Liver (tissue), 3 donors: ENCODE measurements around the gene ENHO.

Experiments used
- EGR1 ChIP-seq, 2 donors: IDR thresholded peaks; 2 replicates each; pipeline ENCODE4 v1.6.1; 2016 to 2018; ENCODE audit warnings: antibody characterized with exemption in 2 of 2, low read depth in 2 of 2
- FOXA1 ChIP-seq: IDR thresholded peaks from 2 replicates; pipeline ENCODE4 v1.6.1; 2016; ENCODE audit warnings: antibody characterized with exemption
- GABPA ChIP-seq, 2 donors: IDR thresholded peaks in 1 of 2; conservative IDR thresholded peaks in 1 of 2; 2 replicates each; pipeline ENCODE4 v1.6.1; 2016; ENCODE audit warnings: antibody characterized with exemption in 2 of 2, mild to moderate bottlenecking in 1 of 2, moderate library complexity in 1 of 2
- HNF4A ChIP-seq, 2 donors: conservative IDR thresholded peaks; 2 replicates each; pipeline ENCODE4 v1.6.1; 2016; ENCODE audit warnings: antibody characterized with exemption in 2 of 2, mild to moderate bottlenecking in 2 of 2
- HNF4G ChIP-seq: IDR thresholded peaks from 2 replicates; pipeline ENCODE4 v1.6.1; 2016; ENCODE audit warnings: antibody characterized with exemption
- RAD21 ChIP-seq, 2 donors: IDR thresholded peaks; 2 replicates each; pipeline ENCODE4 v1.6.1; 2016; ENCODE audit warnings: antibody characterized with exemption in 2 of 2, mild to moderate bottlenecking in 2 of 2
- TAF1 ChIP-seq: conservative IDR thresholded peaks from 2 replicates; pipeline ENCODE4 v1.6.1; 2016; ENCODE audit warnings: antibody characterized with exemption, mild to moderate bottlenecking
- YY1 ChIP-seq: IDR thresholded peaks from 2 replicates; pipeline ENCODE4 v1.6.1; 2016; ENCODE audit warnings: antibody characterized with exemption, mild to moderate bottlenecking
- TF ChIP-seq, protein P1 (sequence below): fragments of 150-350 bp; IDR thresholded peaks from 2 replicates; pipeline ENCODE4 v1.5.1; 2017; ENCODE audit warnings: improper control_type of control experiment, low read depth, low read length; ENCODE audit not compliant: missing input control
- TF ChIP-seq, protein P2 (sequence below): IDR thresholded peaks from 2 replicates; pipeline ENCODE4 v1.6.1; 2016; ENCODE audit warnings: antibody characterized with exemption
- TF ChIP-seq, protein P3 (sequence below): IDR thresholded peaks from 2 replicates; pipeline ENCODE4 v1.6.1; 2016; ENCODE audit warnings: antibody characterized with exemption
- donor health status: healthy.
- donor health status: healthy.

DNA sequence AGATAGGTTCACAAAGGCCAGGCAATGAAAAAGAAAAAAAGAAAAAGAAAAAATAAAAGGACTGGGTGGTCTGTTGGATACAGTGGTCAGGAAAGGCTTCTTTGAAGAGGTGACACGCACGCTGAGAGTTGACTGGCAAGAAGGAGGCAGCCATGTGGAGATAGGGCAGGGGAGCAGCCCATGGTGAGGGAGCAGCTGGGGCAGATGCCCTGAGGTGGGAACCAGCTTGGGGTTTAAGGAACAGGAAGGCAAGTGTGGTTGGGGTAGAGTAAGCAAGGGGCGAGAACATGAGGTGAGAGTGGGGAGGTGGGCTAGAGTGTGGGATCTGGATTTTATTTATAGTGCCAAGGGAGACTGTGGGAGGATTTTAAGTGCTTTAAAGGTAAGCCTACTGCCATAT, 6.8 kb downstream of the ENHO start:
- TF ChIP-seq TAF1: no peak
- no peak for TF ChIP-seq HNF4G
- TF ChIP-seq, protein P1, sequence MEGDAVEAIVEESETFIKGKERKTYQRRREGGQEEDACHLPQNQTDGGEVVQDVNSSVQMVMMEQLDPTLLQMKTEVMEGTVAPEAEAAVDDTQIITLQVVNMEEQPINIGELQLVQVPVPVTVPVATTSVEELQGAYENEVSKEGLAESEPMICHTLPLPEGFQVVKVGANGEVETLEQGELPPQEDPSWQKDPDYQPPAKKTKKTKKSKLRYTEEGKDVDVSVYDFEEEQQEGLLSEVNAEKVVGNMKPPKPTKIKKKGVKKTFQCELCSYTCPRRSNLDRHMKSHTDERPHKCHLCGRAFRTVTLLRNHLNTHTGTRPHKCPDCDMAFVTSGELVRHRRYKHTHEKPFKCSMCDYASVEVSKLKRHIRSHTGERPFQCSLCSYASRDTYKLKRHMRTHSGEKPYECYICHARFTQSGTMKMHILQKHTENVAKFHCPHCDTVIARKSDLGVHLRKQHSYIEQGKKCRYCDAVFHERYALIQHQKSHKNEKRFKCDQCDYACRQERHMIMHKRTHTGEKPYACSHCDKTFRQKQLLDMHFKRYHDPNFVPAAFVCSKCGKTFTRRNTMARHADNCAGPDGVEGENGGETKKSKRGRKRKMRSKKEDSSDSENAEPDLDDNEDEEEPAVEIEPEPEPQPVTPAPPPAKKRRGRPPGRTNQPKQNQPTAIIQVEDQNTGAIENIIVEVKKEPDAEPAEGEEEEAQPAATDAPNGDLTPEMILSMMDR: no peak
- no peak for TF ChIP-seq YY1
- TF ChIP-seq EGR1 (IDR thresholded peaks at IDR 0.05; ENCODE audit: low read depth in 2 of 2): no peak
- TF ChIP-seq, protein P2, sequence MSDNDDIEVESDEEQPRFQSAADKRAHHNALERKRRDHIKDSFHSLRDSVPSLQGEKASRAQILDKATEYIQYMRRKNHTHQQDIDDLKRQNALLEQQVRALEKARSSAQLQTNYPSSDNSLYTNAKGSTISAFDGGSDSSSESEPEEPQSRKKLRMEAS: no peak
- no peak for TF ChIP-seq RAD21 (IDR thresholded peaks at IDR 0.05)
- no peak for TF ChIP-seq HNF4A (conservative IDR thresholded peaks at IDR 0.05)
- no peak for TF ChIP-seq GABPA (IDR thresholded peaks at IDR 0.05 in 1 of 2, conservative IDR thresholded peaks at IDR 0.05 in 1 of 2)
- TF ChIP-seq, protein P3, sequence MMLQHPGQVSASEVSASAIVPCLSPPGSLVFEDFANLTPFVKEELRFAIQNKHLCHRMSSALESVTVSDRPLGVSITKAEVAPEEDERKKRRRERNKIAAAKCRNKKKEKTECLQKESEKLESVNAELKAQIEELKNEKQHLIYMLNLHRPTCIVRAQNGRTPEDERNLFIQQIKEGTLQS: no peak
- TF ChIP-seq FOXA1: no peak
